ENCODE data around the gene COQ9. TPM values are rescaled to one million over a fixed set of nuclear protein-coding genes. Genes with fewer than 3 reads are reported as not detected.

Gene COQ9
- total RNA-seq, 1 donor from 2014 or later, result 46.8 TPM

GRCh38 chr16:57444711-57445110 is 2.6 kb upstream of the COQ9 start:
- no peak for DNase-seq (ENCODE audit: low read depth, low spot score)
- H3K9me3 Mint-ChIP-seq, result peaks cover 2% of the 10 kb centered on the region
- H3K36me3 Mint-ChIP-seq (ENCODE audit: low read depth), result peaks cover 19% of the 10 kb centered on the region
- no peaks in the 10 kb centered on the region for H3K27me3 Mint-ChIP-seq (ENCODE audit: low read depth)
- H3K4me3 Mint-ChIP-seq, result peak overlapping the region; percentile 65
- H3K27ac Mint-ChIP-seq (ENCODE audit: unreplicated experiment), result no peak overlapping the region
- H3K4me1 Mint-ChIP-seq, result peaks cover 29% of the 10 kb centered on the region
- TF ChIP-seq, protein P1, sequence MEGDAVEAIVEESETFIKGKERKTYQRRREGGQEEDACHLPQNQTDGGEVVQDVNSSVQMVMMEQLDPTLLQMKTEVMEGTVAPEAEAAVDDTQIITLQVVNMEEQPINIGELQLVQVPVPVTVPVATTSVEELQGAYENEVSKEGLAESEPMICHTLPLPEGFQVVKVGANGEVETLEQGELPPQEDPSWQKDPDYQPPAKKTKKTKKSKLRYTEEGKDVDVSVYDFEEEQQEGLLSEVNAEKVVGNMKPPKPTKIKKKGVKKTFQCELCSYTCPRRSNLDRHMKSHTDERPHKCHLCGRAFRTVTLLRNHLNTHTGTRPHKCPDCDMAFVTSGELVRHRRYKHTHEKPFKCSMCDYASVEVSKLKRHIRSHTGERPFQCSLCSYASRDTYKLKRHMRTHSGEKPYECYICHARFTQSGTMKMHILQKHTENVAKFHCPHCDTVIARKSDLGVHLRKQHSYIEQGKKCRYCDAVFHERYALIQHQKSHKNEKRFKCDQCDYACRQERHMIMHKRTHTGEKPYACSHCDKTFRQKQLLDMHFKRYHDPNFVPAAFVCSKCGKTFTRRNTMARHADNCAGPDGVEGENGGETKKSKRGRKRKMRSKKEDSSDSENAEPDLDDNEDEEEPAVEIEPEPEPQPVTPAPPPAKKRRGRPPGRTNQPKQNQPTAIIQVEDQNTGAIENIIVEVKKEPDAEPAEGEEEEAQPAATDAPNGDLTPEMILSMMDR (conservative IDR thresholded peaks at IDR 0.05), result no peak

DNA sequence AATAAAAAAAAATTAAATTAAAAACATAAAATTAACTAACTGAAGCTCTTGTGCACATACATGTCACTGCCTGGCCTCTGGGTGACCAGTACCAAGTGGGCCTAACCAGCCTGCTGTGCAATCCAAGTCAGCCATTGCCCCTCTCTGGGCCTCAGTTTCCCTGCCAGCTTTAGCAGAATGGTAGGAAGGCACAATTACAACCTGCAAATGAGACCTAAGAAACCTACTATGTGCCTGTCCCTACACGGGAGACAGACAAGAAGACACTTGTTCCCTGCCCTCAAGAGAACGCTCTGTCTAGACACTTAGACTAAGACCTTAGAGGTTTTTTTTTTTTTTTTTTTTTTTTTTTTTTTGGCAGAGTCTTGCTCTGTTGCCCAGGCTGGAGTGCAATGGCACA is 1.8 kb upstream of the COQ9 start:
- H3K27ac Mint-ChIP-seq (ENCODE audit: unreplicated experiment), result no peak overlapping the region
- no peaks in the 10 kb centered on the region for H3K27me3 Mint-ChIP-seq (ENCODE audit: low read depth)
- H3K36me3 Mint-ChIP-seq (ENCODE audit: low read depth), result peaks cover 11% of the 10 kb centered on the region
- H3K9me3 Mint-ChIP-seq, result peaks cover 2% of the 10 kb centered on the region
- no peak for DNase-seq (ENCODE audit: low read depth, low spot score)
- peak overlapping the region; percentile 75 for H3K4me3 Mint-ChIP-seq
- H3K4me1 Mint-ChIP-seq, result peaks cover 29% of the 10 kb centered on the region
- TF ChIP-seq, protein P1 (conservative IDR thresholded peaks at IDR 0.05), result no peak

GRCh38 chr16:57446531-57447185 is 621 bp upstream of the COQ9 start:
- H3K4me1 Mint-ChIP-seq, result peaks cover 29% of the 10 kb centered on the region
- peaks cover 4% of the 10 kb centered on the region for H3K36me3 Mint-ChIP-seq (ENCODE audit: low read depth)
- H3K4me3 Mint-ChIP-seq, result peak overlapping the region; percentile 97
- no peaks in the 10 kb centered on the region for H3K9me3 Mint-ChIP-seq
- DNase-seq (ENCODE audit: low read depth, low spot score), result peak; percentile 19
- peak overlapping the region; percentile 98 for H3K27ac Mint-ChIP-seq (ENCODE audit: unreplicated experiment)
- no peaks in the 10 kb centered on the region for H3K27me3 Mint-ChIP-seq (ENCODE audit: low read depth)
- TF ChIP-seq, protein P1 (conservative IDR thresholded peaks at IDR 0.05), result no peak

DNA sequence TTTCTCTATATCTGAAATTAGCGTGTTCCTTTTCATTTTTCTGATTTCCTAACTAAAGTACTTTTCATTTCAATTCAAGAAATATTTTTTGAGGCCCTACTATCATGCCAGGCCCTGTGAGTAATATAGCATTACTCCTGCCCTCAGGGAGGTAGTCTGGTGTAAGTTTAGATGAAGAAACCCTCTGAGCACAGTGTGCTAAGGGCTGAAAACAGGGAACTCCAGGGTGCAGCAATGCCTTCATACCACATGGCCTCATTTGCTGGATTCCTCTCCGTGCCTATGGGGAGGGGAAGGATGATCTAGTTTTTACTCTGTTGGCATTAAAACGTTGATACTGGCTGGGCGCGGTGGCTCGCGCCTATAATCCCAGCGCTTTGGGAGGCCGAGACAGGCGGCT is 4.7 kb downstream of the COQ9 start:
- Mint-ChIP-seq H3K4me3 (no peak overlapping the region), H3K36me3 (ENCODE audit: low read depth) (peaks cover 12% of the 10 kb centered on the region), H3K27ac (ENCODE audit: unreplicated experiment) (no peak overlapping the region), H3K9me3 (no peaks in the 10 kb centered on the region), H3K27me3 (ENCODE audit: low read depth) (no peaks in the 10 kb centered on the region), H3K4me1 (peaks cover 15% of the 10 kb centered on the region)
- DNase-seq (ENCODE audit: low read depth, low spot score), result no peak
- TF ChIP-seq, protein P1 (conservative IDR thresholded peaks at IDR 0.05), result no peak

GRCh38 chr16:57462209-57462977 is 15.1 kb downstream of the COQ9 start, which contains the start of gene POLR2C:
POLR2C (plus strand) TSS chr16:57462679; CDS start chr16:57462725, 46 bp downstream.
- H3K27me3 Mint-ChIP-seq (ENCODE audit: low read depth), result no peaks in the 10 kb centered on the region
- peaks cover 19% of the 10 kb centered on the region for H3K4me1 Mint-ChIP-seq
- H3K36me3 Mint-ChIP-seq (ENCODE audit: low read depth), result peaks cover 11% of the 10 kb centered on the region
- H3K4me3 Mint-ChIP-seq, result peak within 1 kb of the TSS; percentile 100
- H3K27ac Mint-ChIP-seq (ENCODE audit: unreplicated experiment), result peak within 1 kb of the TSS; percentile 98
- H3K9me3 Mint-ChIP-seq, result no peaks in the 10 kb centered on the region
- TF ChIP-seq, protein P1 (conservative IDR thresholded peaks at IDR 0.05), result peak; percentile 97
- peak; percentile 96 for DNase-seq (ENCODE audit: low read depth, low spot score)

All from neural crest cell (in vitro differentiated cells).